Fibroblast of lung (primary cell): ENCODE data around the gene SLIT1. TPM values are rescaled to one million over a fixed set of nuclear protein-coding genes. Genes with fewer than 3 reads are reported as not detected.

Experiments used
- DNase-seq, 2 donors: peaks; one replicate each; pipeline versions ENCODE4 v3.0.0 to v3.0.0-alpha.2; 2010; ENCODE audit warnings: low read depth in 2 of 2
- H2AFZ ChIP-seq: 2 replicates; pipeline ENCODE4 v1.5.1; 2012; ENCODE audit warnings: low read length, control low read depth, inconsistent platforms
- H3K27ac ChIP-seq: 2 replicates; pipeline ENCODE4 v1.5.1; 2011; ENCODE audit warnings: low read length, control low read depth; ENCODE audit not compliant: insufficient read depth
- H3K27me3 ChIP-seq: 2 replicates; pipeline ENCODE4 v1.5.1; 2011; ENCODE audit warnings: mild to moderate bottlenecking, low read length; ENCODE audit not compliant: control insufficient read depth, insufficient read depth
- H3K36me3 ChIP-seq: 2 replicates; pipeline ENCODE4 v1.5.1; 2011; ENCODE audit warnings: low read length; ENCODE audit not compliant: control insufficient read depth, insufficient read depth
- H3K4me1 ChIP-seq: 2 replicates; pipeline ENCODE4 v1.5.1; 2011; ENCODE audit warnings: low read length; ENCODE audit not compliant: control insufficient read depth, insufficient read depth; ENCODE audit errors: extremely low read depth
- H3K4me2 ChIP-seq: 2 replicates; pipeline ENCODE4 v1.5.1; 2011; ENCODE audit warnings: low read length, control low read depth; ENCODE audit not compliant: insufficient read depth; ENCODE audit errors: extremely low read depth
- H3K4me3 ChIP-seq, 4 experiments: fragments of 200-600 bp in 1 of 4; sonication (generic) in 1 of 4; replicated peaks in 1 of 4; 2 replicates each; pipeline ENCODE4 v1.5.1; 2011 to 2016; ENCODE audit warnings: low read length in 4 of 4, low read depth in 3 of 4, mild to moderate bottlenecking in 3 of 4, control low read depth in 2 of 4, inconsistent platforms in 1 of 4, mixed read lengths in 1 of 4; ENCODE audit not compliant: insufficient read depth in 1 of 4; ENCODE audit errors: control extremely low read depth in 1 of 4
- H3K79me2 ChIP-seq: 2 replicates; pipeline ENCODE4 v1.5.1; 2012; ENCODE audit warnings: mild to moderate bottlenecking, low read length, inconsistent platforms; ENCODE audit not compliant: control insufficient read depth, insufficient read depth
- H3K9ac ChIP-seq: 2 replicates; pipeline ENCODE4 v1.5.1; 2011; ENCODE audit warnings: mild to moderate bottlenecking, low read length, control low read depth; ENCODE audit not compliant: insufficient read depth
- H3K9me3 ChIP-seq: 2 replicates; pipeline ENCODE4 v1.5.1; 2012; ENCODE audit warnings: low read depth, low read length; ENCODE audit not compliant: control insufficient read depth, insufficient read depth
- H4K20me1 ChIP-seq: 2 replicates; pipeline ENCODE4 v1.5.1; 2011; ENCODE audit warnings: low read length; ENCODE audit not compliant: control insufficient read depth, insufficient read depth; ENCODE audit errors: extremely low read depth
- CTCF ChIP-seq, 2 donors: IDR thresholded peaks in 1 of 2; conservative IDR thresholded peaks in 1 of 2; 1 replicate in 1 of 2; 2 replicates in 1 of 2; pipeline ENCODE4 v1.5.1; 2011 to 2012; ENCODE audit warnings: low read length in 2 of 2, control low read depth in 1 of 2, inconsistent platforms in 1 of 2, low read depth in 1 of 2, mild to moderate bottlenecking in 1 of 2
- EZH2 ChIP-seq: IDR thresholded peaks from 2 replicates; pipeline ENCODE4 v1.5.1; 2012; ENCODE audit warnings: low read length, control low read depth, mild to moderate bottlenecking; ENCODE audit errors: missing control alignments
- polyA plus RNA-seq, 2 donors: library from polyadenylated mRNA; depleted of rRNA in 1 of 2; stranded (reverse) in 1 of 2; unstranded in 1 of 2; fragments of >200 nt; gene quantifications; 2 replicates each; pipeline ENCODE4 v1.2.1, GENCODE V29; 2011 to 2012; ENCODE audit warnings: missing spikeins in 1 of 2
- total RNA-seq: library from RNA; depleted of rRNA; stranded (reverse); fragments of >200 nt; gene quantifications from 2 replicates; pipeline ENCODE4 v1.2.1, GENCODE V29; 2014

SLIT1 gene
- total and polyA plus RNA-seq, 2 donors (not counting 1 experiment from before 2014, with no cell fraction given) = 0.02 to 0.17 TPM

GRCh38 chr10:97180363-97180755 is 5.4 kb downstream of the SLIT1 start:
- no peak overlapping the region for H2AFZ ChIP-seq
- no peak overlapping the region for H3K27ac ChIP-seq
- H3K27me3 ChIP-seq = peaks cover 24% of the 10 kb centered on the region
- H3K9ac ChIP-seq = no peak overlapping the region
- no peaks in the 10 kb centered on the region for H4K20me1 ChIP-seq
- no peak overlapping the region for H3K4me2 ChIP-seq
- H3K36me3 ChIP-seq = no peaks in the 10 kb centered on the region
- no peaks in the 10 kb centered on the region for H3K79me2 ChIP-seq
- TF ChIP-seq CTCF (conservative IDR thresholded peaks at IDR 0.05 in 1 of 2, IDR thresholded peaks at IDR 0.05 in 1 of 2; ENCODE audit: low read depth in 1 of 2, low read length in 2 of 2) (no peak), EZH2 (no peak)
- H3K9me3 ChIP-seq = no peaks in the 10 kb centered on the region
- no peak for DNase-seq
- H3K4me3 ChIP-seq = no peak overlapping the region
- no peaks in the 10 kb centered on the region for H3K4me1 ChIP-seq

- no peak for DNase-seq
These were observed 5.9 kb downstream of the SLIT1 start for GRCh38 chr10:97179731-97180362.

GRCh38 chr10:97179311-97179710 is 6.4 kb downstream of the SLIT1 start:
- Histone ChIP-seq H3K27ac (no peak overlapping the region), H3K9ac (no peak overlapping the region), H3K36me3 (no peaks in the 10 kb centered on the region), H3K27me3 (peaks cover 17% of the 10 kb centered on the region), H3K79me2 (no peaks in the 10 kb centered on the region), H3K4me2 (no peak overlapping the region), H3K9me3 (no peaks in the 10 kb centered on the region), H3K4me3 (no peak overlapping the region), H2AFZ (no peak overlapping the region), H3K4me1 (no peaks in the 10 kb centered on the region), H4K20me1 (no peaks in the 10 kb centered on the region)
- DNase-seq = no peak
- TF ChIP-seq EZH2 = no peak
- no peak for TF ChIP-seq CTCF (conservative IDR thresholded peaks at IDR 0.05 in 1 of 2, IDR thresholded peaks at IDR 0.05 in 1 of 2; ENCODE audit: low read depth in 1 of 2, low read length in 2 of 2)

More at GRCh38 chr10:97179731-97180362, 5.9 kb downstream of the SLIT1 start:
- no peaks in the 10 kb centered on the region for H4K20me1 ChIP-seq
- H3K9me3 ChIP-seq = no peaks in the 10 kb centered on the region
- no peaks in the 10 kb centered on the region for H3K79me2 ChIP-seq
- TF ChIP-seq EZH2 (no peak), CTCF (conservative IDR thresholded peaks at IDR 0.05 in 1 of 2, IDR thresholded peaks at IDR 0.05 in 1 of 2; ENCODE audit: low read depth in 1 of 2, low read length in 2 of 2) (no peak)
- H3K4me2 ChIP-seq = no peak overlapping the region
- H3K36me3 ChIP-seq = no peaks in the 10 kb centered on the region
- H3K27ac ChIP-seq = no peak overlapping the region
- H2AFZ ChIP-seq = no peak overlapping the region
- H3K4me3 ChIP-seq = no peak overlapping the region
- H3K4me1 ChIP-seq = no peaks in the 10 kb centered on the region
- no peak overlapping the region for H3K9ac ChIP-seq
- peaks cover 18% of the 10 kb centered on the region for H3K27me3 ChIP-seq
